B cell (primary cell): ENCODE data around the gene ZNHIT2. TPM values are rescaled to one million over a fixed set of nuclear protein-coding genes. Genes with fewer than 3 reads are reported as not detected.
A peak's percentile ranks its signal among the peaks of the same experiment; 100 is the strongest.

Source experiments
- ATAC-seq: fragments of 200-7000 bp; cut with Tn5 transposase; one replicate; pipeline ENCODE4 v1.10.0; 2021; ENCODE audit warnings: low read depth, mild to moderate bottlenecking, moderate number of reproducible peaks, moderate library complexity
- CTCF ChIA-PET: fragments of 350-600 bp; sonication (Branson Sonifier 250); formaldehyde crosslinking; loops from one replicate; lab custom pipeline; 2021; ENCODE audit warnings: antibody characterized with exemption, inconsistent platforms; lab: Charles Lee
- POLR2A ChIA-PET: fragments of 350-600 bp; sonication (Branson Sonifier 250); formaldehyde crosslinking; loops from one replicate; lab custom pipeline; 2021; ENCODE audit warnings: antibody characterized with exemption; lab: Charles Lee
- DNase-seq: peaks from one replicate; pipeline ENCODE4 v3.0.0; 2013
- H2AFZ ChIP-seq: 2 replicates; pipeline ENCODE4 v1.6.1; 2012; ENCODE audit warnings: mild to moderate bottlenecking, low read depth, low read length; ENCODE audit not compliant: insufficient read depth, poor library complexity, severe bottlenecking
- H3K27ac ChIP-seq, 2 donors: 1 replicate in 1 of 2; 2 replicates in 1 of 2; pipeline ENCODE4 v1.5.1; 2012 to 2013; ENCODE audit warnings: low read length in 2 of 2, mild to moderate bottlenecking in 2 of 2, moderate library complexity in 1 of 2
- H3K27me3 ChIP-seq, 4 experiments: fragments of 200-600 bp in 1 of 4; sonication (generic) in 1 of 4; replicated peaks in 1 of 4; 1 replicate in 2 of 4; 2 replicates in 2 of 4; pipeline versions ENCODE4 v1.6.1 to v1.7.0; 2013 to 2016; ENCODE audit warnings: low read length in 3 of 4, mild to moderate bottlenecking in 2 of 4, mixed read lengths in 1 of 4, moderate library complexity in 1 of 4; ENCODE audit not compliant: insufficient read depth in 4 of 4, control insufficient read depth in 3 of 4; ENCODE audit errors: control extremely low read depth in 1 of 4
- H3K36me3 ChIP-seq, 2 experiments: replicated peaks in 1 of 2; 1 replicate in 1 of 2; 2 replicates in 1 of 2; pipeline versions ENCODE4 v1.6.1 to v1.7.1; 2013; ENCODE audit warnings: low read length in 1 of 2; ENCODE audit not compliant: insufficient read depth in 2 of 2, control insufficient read depth in 1 of 2; ENCODE audit errors: control extremely low read depth in 1 of 2, extremely low read depth in 1 of 2
- H3K4me1 ChIP-seq, 2 donors: fragments of 200-600 bp in 1 of 2; sonication (generic) in 1 of 2; 1 replicate in 1 of 2; 2 replicates in 1 of 2; pipeline versions ENCODE4 v1.5.1 to v1.6.1; 2013 to 2017; ENCODE audit warnings: low read length in 2 of 2; ENCODE audit not compliant: control insufficient read depth in 2 of 2, insufficient read depth in 2 of 2
- H3K4me2 ChIP-seq: replicated peaks from 2 replicates; pipeline ENCODE3; 2012; ENCODE audit warnings: mild to moderate bottlenecking, low read depth, low read length; ENCODE audit not compliant: poor library complexity, severe bottlenecking
- H3K4me3 ChIP-seq, 5 experiments: fragments of 200-600 bp in 1 of 5; sonication (generic) in 1 of 5; 1 replicate in 3 of 5; 2 replicates in 2 of 5; pipeline versions ENCODE4 v1.5.1 to v1.7.0; 2011 to 2016; ENCODE audit warnings: low read length in 4 of 5, mild to moderate bottlenecking in 4 of 5, low read depth in 2 of 5, control low read depth in 1 of 5, moderate library complexity in 1 of 5; ENCODE audit not compliant: insufficient read depth in 1 of 5; ENCODE audit errors: control extremely low read depth in 1 of 5, extremely low read depth in 1 of 5
- H3K79me2 ChIP-seq: fragments of 200-600 bp; sonication (generic); one replicate; pipeline ENCODE4 v1.6.0; 2016; ENCODE audit warnings: low read length; ENCODE audit not compliant: control insufficient read depth, insufficient read depth
- H3K9ac ChIP-seq: fragments of 200-600 bp; sonication (generic); 2 replicates; pipeline ENCODE4 v1.6.1; 2017; ENCODE audit warnings: mild to moderate bottlenecking, low read length, moderate library complexity
- H3K9me3 ChIP-seq, 3 donors: one replicate each; pipeline versions ENCODE4 v1.6.1 to v1.7.1; 2013; ENCODE audit warnings: low read length in 2 of 3; ENCODE audit not compliant: control insufficient read depth in 2 of 3, insufficient read depth in 1 of 3; ENCODE audit errors: control extremely low read depth in 1 of 3
- H4K20me1 ChIP-seq: 2 replicates; pipeline ENCODE4 v1.6.0; 2012; ENCODE audit warnings: mild to moderate bottlenecking, low read length; ENCODE audit not compliant: insufficient read depth, control insufficient read depth, poor library complexity, severe bottlenecking
- H3K27ac Mint-ChIP-seq: one replicate; pipeline ENCODE4 v1.8.0; 2021; ENCODE audit warnings: mixed read lengths
- H3K27me3 Mint-ChIP-seq: one replicate; pipeline ENCODE4 v1.8.0; 2021; ENCODE audit warnings: mixed read lengths
- H3K4me1 Mint-ChIP-seq: one replicate; pipeline ENCODE4 v1.8.0; 2021; ENCODE audit warnings: mixed read lengths
- H3K4me3 Mint-ChIP-seq: one replicate; pipeline ENCODE4 v1.8.0; 2021; ENCODE audit warnings: mixed read lengths
- H3K9me3 Mint-ChIP-seq: one replicate; pipeline ENCODE4 v1.8.0; 2022; ENCODE audit warnings: mixed read lengths; ENCODE audit not compliant: insufficient read depth
- CTCF ChIP-seq: fragments of 200-600 bp; IDR thresholded peaks from one replicate; pipeline ENCODE4 v1.8.0; 2022; ENCODE audit warnings: antibody characterized with exemption, mild to moderate bottlenecking
- EZH2 ChIP-seq: IDR thresholded peaks from 2 replicates; pipeline ENCODE4 v1.6.1; 2012; ENCODE audit warnings: borderline replicate concordance, low read depth, mild to moderate bottlenecking, moderate library complexity, low read length; ENCODE audit not compliant: insufficient read depth, poor library complexity, severe bottlenecking
- WGBS: methylation state at CpG from one replicate; pipeline ENCODE4 v1.1.5; 2013; ENCODE audit warnings: missing lambda C conversion rate; ENCODE audit not compliant: insufficient coverage; 5-methylcytosine and 5-hydroxymethylcytosine counted together
- intact Hi-C: fragments of 100-400 bp; cut with micrococcal nuclease; formaldehyde crosslinking; loops from one replicate; pipeline ENCODE4 v1.10.0; 2022
- polyA plus RNA-seq: library from polyadenylated mRNA; depleted of rRNA; stranded (reverse); fragments of >200 nt; gene quantifications from 2 replicates; pipeline ENCODE4 v1.2.3, GENCODE V29; 2012
- total RNA-seq, 2 donors: library from RNA; stranded (reverse); fragments of 120-200 nt in 1 of 2; gene quantifications; 1 replicate in 1 of 2; 2 replicates in 1 of 2; pipeline versions ENCODE4 v1.2.3 to v1.2.4, GENCODE V29; 2013 to 2022

ZNHIT2 gene
- total and polyA plus RNA-seq, 2 donors (not counting 1 experiment from before 2014, with no cell fraction given): 6.2 to 14.1 TPM

- Histone ChIP-seq H3K9ac (peak overlapping the region; percentile 86), H3K79me2 (peaks cover 31% of the 10 kb centered on the region), H3K36me3 (peaks cover 0 to 33% of the 10 kb centered on the region in 2 experiments), H4K20me1 (peaks cover 8% of the 10 kb centered on the region), H3K4me3 (peak overlapping the region; percentile 53 to 77 (median 75)), H3K27me3 (no peaks in the 10 kb centered on the region), H3K4me2 (peak overlapping the region; percentile 88), H3K27ac (peak overlapping the region; percentile 91 to 94), H3K4me1 (peaks cover 12 to 26% of the 10 kb centered on the region in 2 donors), H2AFZ (peak overlapping the region; percentile 98), H3K9me3 (no peaks in the 10 kb centered on the region)
- Mint-ChIP-seq H3K4me1 (peaks cover 30% of the 10 kb centered on the region), H3K27me3 (no peaks in the 10 kb centered on the region), H3K9me3 (no peaks in the 10 kb centered on the region), H3K4me3 (peak overlapping the region; percentile 98), H3K27ac (peak overlapping the region; percentile 100)
- ATAC-seq (no peak), DNase-seq (no peak)
- TF ChIP-seq EZH2: no peak
- intact Hi-C loops: no loop called here
- 9% methylated on average over 8 of the region's 13 CpGs for WGBS
- ChIA-PET CTCF (interaction anchor here (1.7 to 2.0 kb wide), 2 partner anchors 27 to 42 kb away, joined by 6 to 8 read pairs; partner anchors contain the start of gene SAC3D1), POLR2A (no interaction called here)
Observed at GRCh38 chr11:65083134-65083833, 34.2 kb downstream of the ZNHIT2 start.

GRCh38 chr11:65078786-65079342 is 38.6 kb downstream of the ZNHIT2 start:
- H3K4me3 ChIP-seq: no peak overlapping the region
- ATAC-seq (no peak), DNase-seq (no peak)
- no peaks in the 10 kb centered on the region for H3K27me3 ChIP-seq
- Mint-ChIP-seq H3K27me3 (no peaks in the 10 kb centered on the region), H3K27ac (peak overlapping the region; percentile 56), H3K4me1 (peaks cover 14% of the 10 kb centered on the region), H3K4me3 (no peak overlapping the region), H3K9me3 (no peaks in the 10 kb centered on the region)
- H3K79me2 ChIP-seq: peaks cover 12% of the 10 kb centered on the region
- ChIA-PET POLR2A (no interaction called here), CTCF (interaction anchor here (0.5 to 0.9 kb wide), 7 partner anchors 11 to 231 kb away, joined by 3 to 6 read pairs (median 3); partner anchors contain the start of gene ARL2)
- H3K4me2 ChIP-seq: no peak overlapping the region
- intact Hi-C loops: loop anchor here (1.0 kb wide), 1 partner anchor 65 kb away; the partner anchor contains the start of gene ARL2
- H3K9me3 ChIP-seq: no peaks in the 10 kb centered on the region
- no peaks in the 10 kb centered on the region for H4K20me1 ChIP-seq
- peaks cover 4 to 18% of the 10 kb centered on the region in 2 donors for H3K4me1 ChIP-seq
- peak overlapping the region in 1 of 2 donors; percentile 0 for H3K27ac ChIP-seq
- TF ChIP-seq CTCF: no peak
- TF ChIP-seq EZH2: no peak
- 75% methylated on average over 1 of the region's 9 CpGs for WGBS
- H3K36me3 ChIP-seq: no peaks in the 10 kb centered on the region
- H2AFZ ChIP-seq: peak overlapping the region; percentile 63
- no peak overlapping the region for H3K9ac ChIP-seq
